HepG2 (cell line): ENCODE results near the gene GFOD1. TPM values are rescaled to one million over a fixed set of nuclear protein-coding genes. Genes with fewer than 3 reads are reported as not detected.

Experiments used
- ATAC-seq: fragments of 200-7000 bp; cut with Tn5 transposase; 3 replicates; pipeline ENCODE4 v1.9.1; 2020; ENCODE audit warnings: mild to moderate bottlenecking, moderate library complexity
- BruUV-seq: library from RNA; stranded (reverse); fragments of 400-500 nt; replicated peaks from 2 replicates; lab custom pipeline; 2021; lab: Mats Ljungman, UMichigan
- CTCF ChIA-PET: fragments of 300-600 bp; formaldehyde crosslinking; extraction: SDS; loops from one replicate; lab custom pipeline; 2021; ENCODE audit warnings: low total read pairs, inconsistent platforms, low intra/inter-chr PET ratio; lab: Yijun Ruan, JAX
- POLR2A ChIA-PET: fragments of 350-600 bp; sonication (Branson Sonifier 250); formaldehyde crosslinking; loops from one replicate; lab custom pipeline; 2020; ENCODE audit warnings: antibody characterized with exemption, inconsistent platforms; lab: Yijun Ruan, JAX
- DNase-seq: peaks from one replicate; pipeline ENCODE4 v3.0.0-alpha.2; 2015; ENCODE audit warnings: low spot score
- FAIRE-seq: peaks from 3 replicates; lab custom pipeline; 2011; peaks lifted over from hg19 to GRCh38; lab: Jason Lieb, UNC
- H2AFZ ChIP-seq: one replicate; pipeline ENCODE4 v1.6.1; 2011; ENCODE audit warnings: low read length, inconsistent platforms
- H3K27ac ChIP-seq: fragments of 300-600 bp; 3 replicates; pipeline ENCODE4 v1.8.0; 2011; ENCODE audit warnings: mixed run types, mild to moderate bottlenecking, mixed read lengths, low read length, inconsistent platforms; ENCODE audit not compliant: insufficient read depth; ENCODE audit errors: extremely low read length
- H3K27me3 ChIP-seq, 2 experiments: fragments of 200-600 bp in 1 of 2; 2 replicates in 1 of 2; 3 replicates in 1 of 2; pipeline versions ENCODE4 v1.6.0 to v1.8.0; 2011; ENCODE audit warnings: low read length in 2 of 2, mild to moderate bottlenecking in 2 of 2, moderate library complexity in 2 of 2, inconsistent platforms in 1 of 2; ENCODE audit not compliant: insufficient read depth in 2 of 2, control insufficient read depth in 1 of 2
- H3K36me3 ChIP-seq, 2 experiments: fragments of 200-600 bp in 1 of 2; replicated peaks in 1 of 2; 2 replicates in 1 of 2; 3 replicates in 1 of 2; pipeline versions ENCODE4 v1.5.1 to v1.8.0; 2011; ENCODE audit warnings: low read length in 2 of 2, inconsistent platforms in 1 of 2; ENCODE audit not compliant: insufficient read depth in 2 of 2, control insufficient read depth in 1 of 2
- H3K4me1 ChIP-seq: 2 replicates; pipeline ENCODE4 v1.5.1; 2012; ENCODE audit warnings: low read length, inconsistent platforms; ENCODE audit not compliant: insufficient read depth
- H3K4me2 ChIP-seq: 2 replicates; pipeline ENCODE4 v1.6.0; 2011; ENCODE audit warnings: low read depth, low read length, inconsistent platforms
- H3K4me3 ChIP-seq, 3 experiments: fragments of 200-600 bp in 1 of 3; sonication (generic), shearing (Covaris generic) in 1 of 3; replicated peaks in 1 of 3; 2 replicates each; pipeline ENCODE4 v1.5.1; 2011 to 2016; ENCODE audit warnings: low read length in 3 of 3, inconsistent platforms in 2 of 3, low read depth in 2 of 3, mild to moderate bottlenecking in 2 of 3, control low read depth in 1 of 3, mixed read lengths in 1 of 3; ENCODE audit not compliant: insufficient read depth in 1 of 3
- H3K79me2 ChIP-seq: one replicate; pipeline ENCODE4 v1.6.1; 2011; ENCODE audit warnings: low read length, inconsistent platforms; ENCODE audit not compliant: insufficient read depth
- H3K9ac ChIP-seq: 2 replicates; pipeline ENCODE4 v1.6.0; 2011; ENCODE audit warnings: mild to moderate bottlenecking, low read depth, low read length, inconsistent platforms; ENCODE audit not compliant: insufficient read depth
- H3K9me3 ChIP-seq: 2 replicates; pipeline ENCODE4 v1.5.1; 2012; ENCODE audit warnings: mild to moderate bottlenecking, low read length
- H4K20me1 ChIP-seq: 2 replicates; pipeline ENCODE4 v1.6.0; 2011; ENCODE audit warnings: inconsistent platforms, mild to moderate bottlenecking, low read length, moderate library complexity; ENCODE audit not compliant: insufficient read depth
- ELF4 ChIP-seq: sonication (generic); formaldehyde crosslinking; IDR thresholded peaks from 2 replicates; pipeline ENCODE4 v1.5.0; 2020; ENCODE audit warnings: missing genetic modification reagents, mild to moderate bottlenecking, moderate library complexity, borderline replicate concordance
- FOSL2 ChIP-seq: sonication (generic); formaldehyde crosslinking; IDR thresholded peaks from 2 replicates; pipeline ENCODE4 v1.4.0; 2020; ENCODE audit warnings: missing genetic modification reagents
- HHEX ChIP-seq: IDR thresholded peaks from 2 replicates; pipeline ENCODE4 v1.6.1; 2016; ENCODE audit warnings: control low read depth
- NFIC ChIP-seq: IDR thresholded peaks from 2 replicates; pipeline ENCODE4 v1.6.1; 2012; ENCODE audit warnings: mild to moderate bottlenecking, low read length, inconsistent platforms
- NR1H2 ChIP-seq: sonication (generic); formaldehyde crosslinking; IDR thresholded peaks from 2 replicates; pipeline ENCODE4 v1.8.1; 2022; ENCODE audit warnings: low read depth, missing genetic modification reagents, borderline replicate concordance
- RBFOX2 ChIP-seq: fragments of 200-400 bp; formaldehyde crosslinking; IDR thresholded peaks from 2 replicates; pipeline ENCODE4 v1.6.1; 2017; ENCODE audit warnings: low read depth, mild to moderate bottlenecking, low read length
- SMAD9 ChIP-seq: sonication (generic); formaldehyde crosslinking; IDR thresholded peaks from 2 replicates; pipeline ENCODE4 v1.5.1; 2020; ENCODE audit warnings: mild to moderate bottlenecking, missing genetic modification reagents
- ZBTB46 ChIP-seq: sonication (generic); formaldehyde crosslinking; IDR thresholded peaks from 2 replicates; pipeline ENCODE4 v1.4.0; 2020; ENCODE audit warnings: mild to moderate bottlenecking, missing genetic modification reagents, borderline replicate concordance
- ZNF256 ChIP-seq: sonication (generic); formaldehyde crosslinking; conservative IDR thresholded peaks from 2 replicates; pipeline ENCODE4 v1.4.0; 2020; ENCODE audit warnings: missing genetic modification reagents
- ZNF282 ChIP-seq: fragments of 450-650 bp; IDR thresholded peaks from 2 replicates; pipeline ENCODE4 v1.6.1; 2018; ENCODE audit not compliant: partially characterized antibody
- ZNF34 ChIP-seq: sonication (generic); formaldehyde crosslinking; IDR thresholded peaks from 2 replicates; pipeline ENCODE4 v1.4.0; 2020; ENCODE audit warnings: mild to moderate bottlenecking, missing genetic modification reagents, borderline replicate concordance
- ZNF572 ChIP-seq: sonication (generic); formaldehyde crosslinking; IDR thresholded peaks from 2 replicates; pipeline ENCODE4 v1.5.1; 2020; ENCODE audit warnings: mild to moderate bottlenecking, missing genetic modification reagents
- ZNF609 ChIP-seq: sonication (generic); formaldehyde crosslinking; IDR thresholded peaks from 2 replicates; pipeline ENCODE4 v1.4.0; 2020; ENCODE audit warnings: mild to moderate bottlenecking, missing genetic modification reagents, borderline replicate concordance
- in situ Hi-C: cut with HindIII; loops from 2 replicates; pipeline ENCODE4 v1.10.0; 2017; ENCODE audit warnings: low pct_unique_long_range_greater_than_20kb; ENCODE audit not compliant: extremely low pct_ligation_motif_present
- intact Hi-C: fragments of 100-400 bp; cut with micrococcal nuclease; formaldehyde crosslinking; loops from one replicate; pipeline ENCODE4 v1.10.0; 2022; ENCODE audit not compliant: unreplicated experiment
- polyA plus RNA-seq, 8 experiments: library from polyadenylated mRNA; depleted of rRNA in 3 of 8; stranded (reverse) in 7 of 8; unstranded in 1 of 8; fragments of >200 nt; fragmentation: Illumina TruSeq in 4 of 8; extraction: Trizol in 4 of 8; gene quantifications; 2 replicates each; pipeline versions ENCODE4 v1.2.1 to v1.2.3, GENCODE V29; 2011 to 2016; ENCODE audit warnings: low read depth in 4 of 8, missing spikeins in 1 of 8, mixed read lengths in 1 of 8; ENCODE audit not compliant: insufficient read depth in 1 of 8
- total RNA-seq, 5 experiments: library from RNA; depleted of rRNA; stranded (reverse); fragments of >200 nt; fragmentation: Illumina TruSeq; extraction: Trizol; gene quantifications; 2 replicates each; pipeline ENCODE4 v1.2.3, GENCODE V29; 2016; ENCODE audit warnings: low read depth in 1 of 5
- TF ChIP-seq, protein P1 (sequence below): sonication (generic); formaldehyde crosslinking; IDR thresholded peaks from 2 replicates; pipeline ENCODE4; 2020; ENCODE audit warnings: missing genetic modification reagents, mild to moderate bottlenecking, borderline replicate concordance
- TF ChIP-seq, protein P2 (sequence below): sonication (generic); formaldehyde crosslinking; IDR thresholded peaks from 2 replicates; pipeline ENCODE4 v1.4.0; 2020; ENCODE audit warnings: mild to moderate bottlenecking, missing genetic modification reagents

The GFOD1 gene
- total and polyA plus RNA-seq, 2 of the 13 experiments (the other 11 are each of a cell fraction or from before 2014, with no cell fraction given), result 1.9 to 6.4 TPM

- H3K9ac ChIP-seq, result no peak overlapping the region
- no peak overlapping the region for H3K4me2 ChIP-seq
- peaks cover 0 to 1% of the 10 kb centered on the region in 2 experiments; a peak in 2 of 5 replicates for H3K36me3 ChIP-seq
- peaks cover 16% of the 10 kb centered on the region for H3K4me1 ChIP-seq
- DNase-seq (no peak), FAIRE-seq (no peak), ATAC-seq (no peak)
- H2AFZ ChIP-seq, result no peak overlapping the region
- ChIA-PET POLR2A (no interaction called here), CTCF (no interaction called here)
- H3K9me3 ChIP-seq, result no peaks in the 10 kb centered on the region
- intact Hi-C loops, result no loop called here
- no peak overlapping the region for H3K4me3 ChIP-seq
- H3K27me3 ChIP-seq, result no peaks in the 10 kb centered on the region
- no peaks in the 10 kb centered on the region; the same call in 1 of the 2 replicates for H4K20me1 ChIP-seq
- H3K27ac ChIP-seq, result no peak overlapping the region
- BruUV-seq, result no TSS peak
- no peaks in the 10 kb centered on the region for H3K79me2 ChIP-seq
- in situ Hi-C loops, result no loop called here
- TF ChIP-seq ZNF572 (CRISPR knock-in tag), result no peak
- TF ChIP-seq ZNF34 (CRISPR knock-in tag), result no peak
- no peak for TF ChIP-seq FOSL2 (CRISPR knock-in tag)
- TF ChIP-seq RBFOX2, result no peak
- TF ChIP-seq ZNF609 (CRISPR knock-in tag), result no peak
- no peak for TF ChIP-seq ZBTB46 (CRISPR knock-in tag)
- no peak for TF ChIP-seq ELF4 (CRISPR knock-in tag)
- TF ChIP-seq, protein P1, sequence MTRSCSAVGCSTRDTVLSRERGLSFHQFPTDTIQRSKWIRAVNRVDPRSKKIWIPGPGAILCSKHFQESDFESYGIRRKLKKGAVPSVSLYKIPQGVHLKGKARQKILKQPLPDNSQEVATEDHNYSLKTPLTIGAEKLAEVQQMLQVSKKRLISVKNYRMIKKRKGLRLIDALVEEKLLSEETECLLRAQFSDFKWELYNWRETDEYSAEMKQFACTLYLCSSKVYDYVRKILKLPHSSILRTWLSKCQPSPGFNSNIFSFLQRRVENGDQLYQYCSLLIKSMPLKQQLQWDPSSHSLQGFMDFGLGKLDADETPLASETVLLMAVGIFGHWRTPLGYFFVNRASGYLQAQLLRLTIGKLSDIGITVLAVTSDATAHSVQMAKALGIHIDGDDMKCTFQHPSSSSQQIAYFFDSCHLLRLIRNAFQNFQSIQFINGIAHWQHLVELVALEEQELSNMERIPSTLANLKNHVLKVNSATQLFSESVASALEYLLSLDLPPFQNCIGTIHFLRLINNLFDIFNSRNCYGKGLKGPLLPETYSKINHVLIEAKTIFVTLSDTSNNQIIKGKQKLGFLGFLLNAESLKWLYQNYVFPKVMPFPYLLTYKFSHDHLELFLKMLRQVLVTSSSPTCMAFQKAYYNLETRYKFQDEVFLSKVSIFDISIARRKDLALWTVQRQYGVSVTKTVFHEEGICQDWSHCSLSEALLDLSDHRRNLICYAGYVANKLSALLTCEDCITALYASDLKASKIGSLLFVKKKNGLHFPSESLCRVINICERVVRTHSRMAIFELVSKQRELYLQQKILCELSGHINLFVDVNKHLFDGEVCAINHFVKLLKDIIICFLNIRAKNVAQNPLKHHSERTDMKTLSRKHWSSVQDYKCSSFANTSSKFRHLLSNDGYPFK (CRISPR knock-in tag), result no peak
- TF ChIP-seq, protein P2, sequence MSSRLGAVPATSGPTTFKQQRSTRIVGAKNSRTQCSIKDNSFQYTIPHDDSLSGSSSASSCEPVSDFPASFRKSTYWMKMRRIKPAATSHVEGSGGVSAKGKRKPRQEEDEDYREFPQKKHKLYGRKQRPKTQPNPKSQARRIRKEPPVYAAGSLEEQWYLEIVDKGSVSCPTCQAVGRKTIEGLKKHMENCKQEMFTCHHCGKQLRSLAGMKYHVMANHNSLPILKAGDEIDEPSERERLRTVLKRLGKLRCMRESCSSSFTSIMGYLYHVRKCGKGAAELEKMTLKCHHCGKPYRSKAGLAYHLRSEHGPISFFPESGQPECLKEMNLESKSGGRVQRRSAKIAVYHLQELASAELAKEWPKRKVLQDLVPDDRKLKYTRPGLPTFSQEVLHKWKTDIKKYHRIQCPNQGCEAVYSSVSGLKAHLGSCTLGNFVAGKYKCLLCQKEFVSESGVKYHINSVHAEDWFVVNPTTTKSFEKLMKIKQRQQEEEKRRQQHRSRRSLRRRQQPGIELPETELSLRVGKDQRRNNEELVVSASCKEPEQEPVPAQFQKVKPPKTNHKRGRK (CRISPR knock-in tag), result no peak
- TF ChIP-seq HHEX (CRISPR knock-in tag), result no peak
- no peak for TF ChIP-seq ZNF256 (CRISPR knock-in tag)
- no peak for TF ChIP-seq SMAD9
- TF ChIP-seq ZNF282, result no peak
- TF ChIP-seq NR1H2 (CRISPR knock-in tag), result no peak
- no peak for TF ChIP-seq NFIC
These were observed 118.7 kb downstream of the GFOD1 start for GRCh38 chr6:13368731-13369115.
